ENCODE data around the gene CCDC88C.

- TF ChIP-seq, protein P1, sequence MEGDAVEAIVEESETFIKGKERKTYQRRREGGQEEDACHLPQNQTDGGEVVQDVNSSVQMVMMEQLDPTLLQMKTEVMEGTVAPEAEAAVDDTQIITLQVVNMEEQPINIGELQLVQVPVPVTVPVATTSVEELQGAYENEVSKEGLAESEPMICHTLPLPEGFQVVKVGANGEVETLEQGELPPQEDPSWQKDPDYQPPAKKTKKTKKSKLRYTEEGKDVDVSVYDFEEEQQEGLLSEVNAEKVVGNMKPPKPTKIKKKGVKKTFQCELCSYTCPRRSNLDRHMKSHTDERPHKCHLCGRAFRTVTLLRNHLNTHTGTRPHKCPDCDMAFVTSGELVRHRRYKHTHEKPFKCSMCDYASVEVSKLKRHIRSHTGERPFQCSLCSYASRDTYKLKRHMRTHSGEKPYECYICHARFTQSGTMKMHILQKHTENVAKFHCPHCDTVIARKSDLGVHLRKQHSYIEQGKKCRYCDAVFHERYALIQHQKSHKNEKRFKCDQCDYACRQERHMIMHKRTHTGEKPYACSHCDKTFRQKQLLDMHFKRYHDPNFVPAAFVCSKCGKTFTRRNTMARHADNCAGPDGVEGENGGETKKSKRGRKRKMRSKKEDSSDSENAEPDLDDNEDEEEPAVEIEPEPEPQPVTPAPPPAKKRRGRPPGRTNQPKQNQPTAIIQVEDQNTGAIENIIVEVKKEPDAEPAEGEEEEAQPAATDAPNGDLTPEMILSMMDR (IDR thresholded peaks at IDR 0.05), result no peak
- no peak for TF ChIP-seq POLR2AphosphoS5 (IDR thresholded peaks at IDR 0.05; ENCODE audit: low read depth, low read length)
- no peak for TF ChIP-seq REST (IDR thresholded peaks at IDR 0.05; ENCODE audit: insufficient read depth in 1 of 2, low read depth in 2 of 2, low read length in 1 of 2)
Observed at GRCh38 chr14:91328313-91329050, 89.1 kb downstream of the CCDC88C start.
